Natural killer cell (primary cell): ENCODE measurements around the gene SLC16A11. TPM values are rescaled to one million over a fixed set of nuclear protein-coding genes. Genes with fewer than 3 reads are reported as not detected.
A peak's percentile ranks its signal among the peaks of the same experiment; 100 is the strongest.

Experiments
- ATAC-seq, 3 donors: fragments of 150-1000 bp in 2 of 3; fragments of 200-7000 bp in 1 of 3; cut with Tn5 transposase; 1 replicate in 1 of 3; 2 replicates in 2 of 3; pipeline ENCODE4 v1.10.0; 2021; ENCODE audit warnings: mild to moderate bottlenecking in 2 of 3, moderate library complexity in 2 of 3
- DNase-seq, 2 donors: peaks; one replicate each; pipeline versions ENCODE4 v3.0.0 to v3.0.0-alpha.2; 2013 to 2021; ENCODE audit warnings: mixed read lengths in 1 of 2
- H3K27ac ChIP-seq: one replicate; pipeline ENCODE4 v1.5.1; 2013; ENCODE audit warnings: mild to moderate bottlenecking, low read length
- H3K27me3 ChIP-seq: one replicate; pipeline ENCODE4 v1.6.1; 2013; ENCODE audit warnings: low read length; ENCODE audit not compliant: control insufficient read depth, insufficient read depth
- H3K36me3 ChIP-seq: one replicate; pipeline ENCODE4 v1.6.1; 2013; ENCODE audit warnings: low read length; ENCODE audit not compliant: control insufficient read depth, insufficient read depth
- H3K4me1 ChIP-seq: one replicate; pipeline ENCODE4 v1.6.1; 2013; ENCODE audit warnings: low read length; ENCODE audit not compliant: control insufficient read depth, insufficient read depth
- H3K4me3 ChIP-seq: one replicate; pipeline ENCODE4 v1.5.1; 2013; ENCODE audit warnings: low read length
- H3K9me3 ChIP-seq: one replicate; pipeline ENCODE4 v1.6.1; 2013; ENCODE audit warnings: low read length; ENCODE audit not compliant: control insufficient read depth, insufficient read depth
- H3K27ac Mint-ChIP-seq, 2 donors: one replicate each; pipeline ENCODE4 v1.8.0; 2022; ENCODE audit warnings: mild to moderate bottlenecking in 2 of 2, mixed read lengths in 2 of 2, moderate library complexity in 1 of 2
- H3K27me3 Mint-ChIP-seq, 2 donors: one replicate each; pipeline ENCODE4 v1.8.0; 2022; ENCODE audit warnings: low read depth in 2 of 2, mixed read lengths in 2 of 2
- H3K36me3 Mint-ChIP-seq: one replicate; pipeline ENCODE4 v1.8.0; 2022; ENCODE audit warnings: mixed read lengths
- H3K4me1 Mint-ChIP-seq, 2 donors: one replicate each; pipeline ENCODE4 v1.8.0; 2022; ENCODE audit warnings: mixed read lengths in 2 of 2
- H3K4me3 Mint-ChIP-seq: one replicate; pipeline ENCODE4 v1.8.0; 2022; ENCODE audit warnings: mild to moderate bottlenecking, moderate library complexity, mixed read lengths
- H3K9me3 Mint-ChIP-seq, 2 donors: one replicate each; pipeline ENCODE4 v1.8.0; 2022; ENCODE audit warnings: mixed read lengths in 2 of 2
- CTCF ChIP-seq: fragments of 200-600 bp; IDR thresholded peaks from one replicate; pipeline ENCODE4 v1.8.0; 2022; ENCODE audit warnings: antibody characterized with exemption
- WGBS: methylation state at CpG from one replicate; pipeline ENCODE4 v1.1.7; 2013; ENCODE audit warnings: missing lambda C conversion rate; ENCODE audit not compliant: insufficient coverage; 5-methylcytosine and 5-hydroxymethylcytosine counted together
- intact Hi-C: fragments of 100-400 bp; cut with micrococcal nuclease; formaldehyde crosslinking; loops from one replicate; pipeline ENCODE4 v1.14.2; 2022
- total RNA-seq, 4 donors: library from RNA; stranded (reverse); fragments of 120-200 nt in 1 of 4; gene quantifications; one replicate each; pipeline versions ENCODE4 v1.2.3 to v1.2.4, GENCODE V29; 2013 to 2022

The SLC16A11 gene
- total RNA-seq, 3 donors from 2014 or later (not counting 1 experiment from before 2014, with no cell fraction given): 1.2 to 2.5 (median 1.6) TPM

- H3K27me3 Mint-ChIP-seq: no peaks in the 10 kb centered on the region
- H3K27ac Mint-ChIP-seq: peak overlapping the region in 1 of 2 donors; percentile 7
- no peaks in the 10 kb centered on the region for H3K36me3 ChIP-seq
- no peak overlapping the region for H3K27ac ChIP-seq
- no peak overlapping the region for H3K4me3 ChIP-seq
- DNase-seq (no peak), ATAC-seq (no peak)
- no peak for TF ChIP-seq CTCF
- H3K36me3 Mint-ChIP-seq: no peaks in the 10 kb centered on the region
- 93% methylated on average over 7 of the region's 7 CpGs for WGBS
- H3K9me3 Mint-ChIP-seq: no peaks in the 10 kb centered on the region
- no peak overlapping the region for H3K4me3 Mint-ChIP-seq
- peaks cover 27 to 54% of the 10 kb centered on the region in 2 donors for H3K4me1 Mint-ChIP-seq
- H3K4me1 ChIP-seq: peaks cover 31% of the 10 kb centered on the region
- no peaks in the 10 kb centered on the region for H3K27me3 ChIP-seq
- intact Hi-C loops: no loop called here
- H3K9me3 ChIP-seq: no peaks in the 10 kb centered on the region
These were observed 34.1 kb upstream of the SLC16A11 start for GRCh38 chr17:7077911-7078546.

- Mint-ChIP-seq H3K36me3 (no peaks in the 10 kb centered on the region), H3K4me1 (peaks cover 0 to 33% of the 10 kb centered on the region in 2 donors), H3K27ac (no peak overlapping the region), H3K9me3 (no peaks in the 10 kb centered on the region), H3K4me3 (no peak overlapping the region), H3K27me3 (peaks cover 0 to 4% of the 10 kb centered on the region in 2 donors)
- ATAC-seq (no peak), DNase-seq (no peak)
- Histone ChIP-seq H3K4me3 (no peak overlapping the region), H3K27ac (no peak overlapping the region), H3K4me1 (peaks cover 2% of the 10 kb centered on the region), H3K36me3 (no peaks in the 10 kb centered on the region), H3K9me3 (no peaks in the 10 kb centered on the region), H3K27me3 (no peaks in the 10 kb centered on the region)
- 92% methylated on average over 14 of the region's 14 CpGs for WGBS
- intact Hi-C loops: no loop called here
- no peak for TF ChIP-seq CTCF
These were observed 31.0 kb upstream of the SLC16A11 start for GRCh38 chr17:7074931-7075330.

GRCh38 chr17:7072406-7072805 lies 28.5 kb upstream of the SLC16A11 start:
- WGBS: 79% methylated on average over 2 of the region's 2 CpGs
- Histone ChIP-seq H3K36me3 (no peaks in the 10 kb centered on the region), H3K27me3 (no peaks in the 10 kb centered on the region), H3K4me3 (no peak overlapping the region), H3K4me1 (no peaks in the 10 kb centered on the region), H3K9me3 (peaks cover 13% of the 10 kb centered on the region), H3K27ac (no peak overlapping the region)
- peaks cover 8% of the 10 kb centered on the region in 2 donors for H3K9me3 Mint-ChIP-seq
- ATAC-seq (peak in 1 of 3 donors; percentile 2), DNase-seq (no peak)
- H3K36me3 Mint-ChIP-seq: peaks cover 12% of the 10 kb centered on the region
- TF ChIP-seq CTCF: no peak
- H3K4me1 Mint-ChIP-seq: peaks cover 0 to 13% of the 10 kb centered on the region in 2 donors
- intact Hi-C loops: no loop called here
- H3K27ac Mint-ChIP-seq: no peak overlapping the region
- H3K27me3 Mint-ChIP-seq: peaks cover 0 to 4% of the 10 kb centered on the region in 2 donors
- H3K4me3 Mint-ChIP-seq: no peak overlapping the region

- WGBS: 76% methylated on average over 3 of the region's 3 CpGs
- ATAC-seq (no peak), DNase-seq (no peak)
- H3K9me3 ChIP-seq: peaks cover 13% of the 10 kb centered on the region
- H3K27me3 Mint-ChIP-seq: peaks cover 0 to 4% of the 10 kb centered on the region in 2 donors
- no peaks in the 10 kb centered on the region for H3K4me1 ChIP-seq
- intact Hi-C loops: no loop called here
- peaks cover 12% of the 10 kb centered on the region for H3K36me3 Mint-ChIP-seq
- H3K4me3 Mint-ChIP-seq: no peak overlapping the region
- H3K27ac Mint-ChIP-seq: no peak overlapping the region
- H3K36me3 ChIP-seq: no peaks in the 10 kb centered on the region
- no peaks in the 10 kb centered on the region for H3K27me3 ChIP-seq
- TF ChIP-seq CTCF: no peak
- no peak overlapping the region for H3K27ac ChIP-seq
- H3K9me3 Mint-ChIP-seq: peaks cover 8% of the 10 kb centered on the region in 2 donors
- H3K4me1 Mint-ChIP-seq: peaks cover 0 to 6% of the 10 kb centered on the region in 2 donors
- no peak overlapping the region for H3K4me3 ChIP-seq
These were observed 26.8 kb upstream of the SLC16A11 start for GRCh38 chr17:7070712-7071111.
